AG04449 (cell line): ENCODE measurements around the gene C15orf40.

Experiments
- CTCF ChIA-PET: fragments of 350-600 bp; formaldehyde crosslinking; extraction: SDS; loops from one replicate; lab custom pipeline; 2021; ENCODE audit warnings: antibody characterized with exemption; lab: Yijun Ruan, JAX
- POLR2A ChIA-PET: fragments of 400-600, 350-600 bp; formaldehyde crosslinking; extraction: SDS; loops from one replicate; lab custom pipeline; 2020; ENCODE audit warnings: antibody characterized with exemption, inconsistent platforms; lab: Yijun Ruan, JAX
- DNase-seq: peaks from one replicate; pipeline ENCODE4 v3.0.0-alpha.2; 2010; ENCODE audit warnings: low read depth, low spot score
- H3K4me3 ChIP-seq: 2 replicates; pipeline ENCODE4 v1.5.1; 2011; ENCODE audit warnings: low read depth, mild to moderate bottlenecking, control low read depth, low read length
- CTCF ChIP-seq: IDR thresholded peaks from one replicate; pipeline ENCODE4 v1.5.1; 2011; ENCODE audit warnings: mild to moderate bottlenecking, moderate library complexity, low read length, control low read depth, inconsistent platforms; ENCODE audit not compliant: insufficient read depth; ENCODE audit errors: missing control alignments

The C15orf40 gene

GRCh38 chr15:82992436-82992998 is 18.9 kb downstream of the C15orf40 start:
- CTCF ChIA-PET: interaction anchor here (3.5 kb wide), 1 partner anchor 19 kb away, joined by 14 read pairs; the partner anchor contains the start of gene C15orf40
- POLR2A ChIA-PET: interaction anchor here (0.6 kb wide), 1 partner anchor 10 kb away, joined by 3 read pairs; no protein-coding TSS in a partner anchor
- no peak overlapping the region for H3K4me3 ChIP-seq
- no peak for DNase-seq
- TF ChIP-seq CTCF: no peak

GRCh38 chr15:82986442-82986780 is 25.0 kb downstream of the C15orf40 start:
- peak overlapping the region; percentile 99 for H3K4me3 ChIP-seq
- no peak for DNase-seq
- ChIA-PET CTCF (interaction anchor here (0.6 to 5.2 kb wide), 9 partner anchors 9 to 456 kb away, joined by 3 to 27 read pairs (median 4); partner anchors contain the start of gene RPS17), POLR2A (interaction anchor here (0.9 to 1.9 kb wide), 4 partner anchors 135 to 446 kb away, joined by 3 to 11 read pairs (median 5); partner anchors contain the start of gene RPS17)
- no peak for TF ChIP-seq CTCF

- CTCF ChIA-PET: interaction anchor here (0.6 to 5.2 kb wide), 10 partner anchors 9 to 455 kb away, joined by 3 to 27 read pairs (median 4); partner anchors contain the start of gene RPS17
- TF ChIP-seq CTCF: no peak
- peak; percentile 67 for DNase-seq
- peak within 1 kb of the TSS; percentile 99 for H3K4me3 ChIP-seq
- POLR2A ChIA-PET: interaction anchor here (0.9 to 1.9 kb wide), 4 partner anchors 134 to 446 kb away, joined by 3 to 11 read pairs (median 5); partner anchors contain the start of gene RPS17
Measured at GRCh38 chr15:82985688-82986441, 25.6 kb downstream of the C15orf40 start, which contains the start of gene RAMAC. Gene RAMAC, plus strand, starts transcription at chr15:82986210. Its CDS starts 2,809 bp downstream, at chr15:82989019.

DNA sequence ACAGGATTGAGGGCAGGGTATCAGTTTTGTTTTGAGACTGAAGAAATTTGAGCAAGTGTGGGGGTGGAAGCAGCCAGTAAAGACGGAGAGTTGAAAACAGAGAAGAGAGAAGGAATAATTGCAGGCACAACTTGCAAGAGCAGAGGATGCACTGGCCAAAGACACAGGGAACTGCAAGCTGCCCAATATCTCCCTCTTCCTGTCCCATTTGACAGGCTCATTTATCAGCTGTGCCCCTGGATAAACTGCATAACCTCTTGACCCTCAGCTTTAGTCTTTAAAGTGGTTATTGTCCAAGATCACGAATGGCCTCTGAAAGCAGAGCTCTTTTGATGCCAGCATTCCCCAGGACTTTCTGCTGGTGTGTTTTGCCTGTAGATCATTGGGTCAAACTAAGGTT is 30.5 kb downstream of the C15orf40 start:
- no peak overlapping the region for H3K4me3 ChIP-seq
- ChIA-PET POLR2A (no interaction called here), CTCF (no interaction called here)
- TF ChIP-seq CTCF: no peak
- DNase-seq: no peak

- no peak for TF ChIP-seq CTCF
- ChIA-PET CTCF (no interaction called here), POLR2A (no interaction called here)
- H3K4me3 ChIP-seq: no peak overlapping the region
- DNase-seq: no peak
Measured at GRCh38 chr15:82979726-82980125, 31.7 kb downstream of the C15orf40 start.

DNA sequence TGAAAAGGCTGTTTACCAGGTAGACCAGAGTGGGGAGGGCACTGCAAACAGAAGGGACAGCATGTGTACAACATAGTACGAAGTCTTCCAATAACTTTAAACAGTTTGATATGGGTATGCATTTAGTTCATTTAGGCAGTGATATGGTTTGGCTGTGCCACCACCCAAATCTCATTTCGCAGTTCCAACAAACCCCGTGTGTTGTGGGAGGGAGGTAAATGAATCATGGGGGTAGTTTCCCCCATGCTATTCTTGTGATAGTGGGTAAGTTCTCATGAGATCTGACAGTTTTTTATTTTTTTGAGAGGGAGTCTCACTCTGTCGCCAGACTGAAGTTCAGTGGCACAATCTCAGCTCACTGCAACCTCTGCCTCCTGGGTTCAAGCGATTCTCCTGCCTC is 33.0 kb downstream of the C15orf40 start:
- CTCF ChIA-PET: no interaction called here
- POLR2A ChIA-PET: no interaction called here
- H3K4me3 ChIP-seq: no peak overlapping the region
- DNase-seq: no peak
- no peak for TF ChIP-seq CTCF
